ENCODE data around the gene AFP. TPM values are rescaled to one million over a fixed set of nuclear protein-coding genes. Genes with fewer than 3 reads are reported as not detected.
A peak's percentile ranks its signal among the peaks of the same experiment; 100 is the strongest.

The AFP gene
- total RNA-seq, 1 experiment from 2014 or later: 0.40 TPM

- intact Hi-C loops (cut with micrococcal nuclease): loop anchor here (1.0 to 5.0 kb wide), 3 partner anchors 48 to 134 kb away; no protein-coding TSS in a partner anchor
These were observed 9.6 kb downstream of the AFP start for GRCh38 chr4:73445383-73446335.

GRCh38 chr4:73446336-73446938 lies 10.4 kb downstream of the AFP start:
- no TSS peak for BruUV-seq (replicated peaks)
- H2AFZ ChIP-seq (ENCODE audit: low read length): no peak overlapping the region
- ATAC-seq: peak; percentile 74
- no peaks in the 10 kb centered on the region for H3K79me2 ChIP-seq (ENCODE audit: low read length)
- H3K9me2 ChIP-seq (replicated peaks; ENCODE audit: low read length): no peaks in the 10 kb centered on the region
- no peak overlapping the region for H3K4me3 ChIP-seq (ENCODE audit: low read length)
- intact Hi-C loops (cut with micrococcal nuclease): loop anchor here (1.0 to 5.0 kb wide), 3 partner anchors 49 to 135 kb away; no protein-coding TSS in a partner anchor
- TF ChIP-seq CTCF (conservative IDR thresholded peaks at IDR 0.05; ENCODE audit: low read depth, low read length): peak; percentile 98
- TF ChIP-seq EZH2phosphoT487 (IDR thresholded peaks at IDR 0.05; ENCODE audit: borderline replicate concordance, low read length): no peak
- no peak for TF ChIP-seq EZH2 (IDR thresholded peaks at IDR 0.05; ENCODE audit: low read length, unreplicated experiment)
- ChIA-PET POLR2A (ENCODE audit: unreplicated experiment) (interaction anchor here (0.5 kb wide), 1 partner anchor 187 kb away, joined by 3 read pairs; no protein-coding TSS in a partner anchor), CTCF (interaction anchor here (0.6 to 1.5 kb wide), 8 partner anchors 48 to 207 kb away, joined by 3 to 29 read pairs (median 6); no protein-coding TSS in a partner anchor)
- H3K9me3 ChIP-seq (ENCODE audit: low read length): no peaks in the 10 kb centered on the region
- no peak overlapping the region for H3K9ac ChIP-seq (ENCODE audit: low read length)
- no peak overlapping the region for H3K4me2 ChIP-seq (ENCODE audit: low read length)
- no peaks in the 10 kb centered on the region for H4K20me1 ChIP-seq (ENCODE audit: low read length)
- DNase-seq: peak; percentile 83
- no peaks in the 10 kb centered on the region for H3F3A ChIP-seq (ENCODE audit: low read length, unreplicated experiment)
- peaks cover 12% of the 10 kb centered on the region; the same call in 1 of the 2 replicates for H3K27me3 ChIP-seq (ENCODE audit: low read length)
- peaks cover 24% of the 10 kb centered on the region for H3K4me1 ChIP-seq (ENCODE audit: insufficient read depth, low read length)
- H3K27ac ChIP-seq (ENCODE audit: low read length): no peak overlapping the region
- no peaks in the 10 kb centered on the region for H3K36me3 ChIP-seq (ENCODE audit: low read depth, low read length)

More at GRCh38 chr4:73445383-73446335, 9.6 kb downstream of the AFP start:
- no TSS peak for BruUV-seq (replicated peaks)
- peaks cover 12% of the 10 kb centered on the region; the same call in 1 of the 2 replicates for H3K27me3 ChIP-seq (ENCODE audit: low read length)
- H3K4me1 ChIP-seq (ENCODE audit: insufficient read depth, low read length): peaks cover 20% of the 10 kb centered on the region
- DNase-seq: no peak
- TF ChIP-seq EZH2phosphoT487 (IDR thresholded peaks at IDR 0.05; ENCODE audit: borderline replicate concordance, low read length) (no peak), CTCF (conservative IDR thresholded peaks at IDR 0.05; ENCODE audit: low read depth, low read length) (no peak), EZH2 (IDR thresholded peaks at IDR 0.05; ENCODE audit: low read length, unreplicated experiment) (no peak)
- no peak for ATAC-seq
- H3F3A ChIP-seq (ENCODE audit: low read length, unreplicated experiment): no peaks in the 10 kb centered on the region
- no peaks in the 10 kb centered on the region for H3K9me2 ChIP-seq (replicated peaks; ENCODE audit: low read length)
- H3K79me2 ChIP-seq (ENCODE audit: low read length): no peaks in the 10 kb centered on the region
- no peak overlapping the region for H3K27ac ChIP-seq (ENCODE audit: low read length)
- no peak overlapping the region for H3K4me3 ChIP-seq (ENCODE audit: low read length)
- no peak overlapping the region for H3K4me2 ChIP-seq (ENCODE audit: low read length)
- H2AFZ ChIP-seq (ENCODE audit: low read length): no peak overlapping the region
- ChIA-PET POLR2A (ENCODE audit: unreplicated experiment) (interaction anchor here (0.5 kb wide), 1 partner anchor 186 kb away, joined by 3 read pairs; no protein-coding TSS in a partner anchor), CTCF (interaction anchor here (0.6 to 1.5 kb wide), 8 partner anchors 47 to 208 kb away, joined by 3 to 29 read pairs (median 6); no protein-coding TSS in a partner anchor)
- H4K20me1 ChIP-seq (ENCODE audit: low read length): no peaks in the 10 kb centered on the region
- H3K36me3 ChIP-seq (ENCODE audit: low read depth, low read length): no peaks in the 10 kb centered on the region
- H3K9me3 ChIP-seq (ENCODE audit: low read length): no peaks in the 10 kb centered on the region
- H3K9ac ChIP-seq (ENCODE audit: low read length): no peak overlapping the region

All from PC-3 (cell line).